Neutrophil (primary cell): Measurements from ENCODE around the gene RAD54L2.
"Not testable (repeated sequence)": the region's sequence is repeated elsewhere in the genome, so short reads cannot be mapped to it uniquely, and the experiment has no call there.

Experiments used
- H3K27ac ChIP-seq: fragments of 200-600 bp; sonication (generic); 2 replicates; pipeline ENCODE4 v1.5.1; 2016; ENCODE audit warnings: mild to moderate bottlenecking, moderate library complexity
- H3K27me3 ChIP-seq: fragments of 200-600 bp; sonication (generic); 2 replicates; pipeline ENCODE4 v1.6.0; 2016; ENCODE audit warnings: mild to moderate bottlenecking
- H3K36me3 ChIP-seq: fragments of 200-600 bp; sonication (generic); 2 replicates; pipeline ENCODE4 v1.5.1; 2017
- H3K4me1 ChIP-seq, 2 experiments: fragments of 200-600 bp in 1 of 2; sonication (generic) in 1 of 2; 1 replicate in 1 of 2; 2 replicates in 1 of 2; pipeline versions ENCODE4 v1.5.1 to v1.6.1; 2013 to 2016; ENCODE audit warnings: low read depth in 1 of 2, low read length in 1 of 2, mild to moderate bottlenecking in 1 of 2, moderate library complexity in 1 of 2; ENCODE audit not compliant: control insufficient read depth in 1 of 2, insufficient read depth in 1 of 2
- H3K4me3 ChIP-seq, 2 experiments: fragments of 200-600 bp in 1 of 2; sonication (generic) in 1 of 2; 1 replicate in 1 of 2; 2 replicates in 1 of 2; pipeline ENCODE4 v1.5.1; 2013 to 2016; ENCODE audit warnings: low read depth in 1 of 2, low read length in 1 of 2, mild to moderate bottlenecking in 1 of 2, moderate library complexity in 1 of 2
- H3K9me3 ChIP-seq: fragments of 200-600 bp; sonication (generic); 2 replicates; pipeline ENCODE4 v1.5.1; 2016
- CTCF ChIP-seq: fragments of 200-600 bp; sonication (generic); IDR thresholded peaks from 2 replicates; pipeline ENCODE4 v1.5.1; 2016; ENCODE audit warnings: antibody characterized with exemption

Gene RAD54L2

DNA sequence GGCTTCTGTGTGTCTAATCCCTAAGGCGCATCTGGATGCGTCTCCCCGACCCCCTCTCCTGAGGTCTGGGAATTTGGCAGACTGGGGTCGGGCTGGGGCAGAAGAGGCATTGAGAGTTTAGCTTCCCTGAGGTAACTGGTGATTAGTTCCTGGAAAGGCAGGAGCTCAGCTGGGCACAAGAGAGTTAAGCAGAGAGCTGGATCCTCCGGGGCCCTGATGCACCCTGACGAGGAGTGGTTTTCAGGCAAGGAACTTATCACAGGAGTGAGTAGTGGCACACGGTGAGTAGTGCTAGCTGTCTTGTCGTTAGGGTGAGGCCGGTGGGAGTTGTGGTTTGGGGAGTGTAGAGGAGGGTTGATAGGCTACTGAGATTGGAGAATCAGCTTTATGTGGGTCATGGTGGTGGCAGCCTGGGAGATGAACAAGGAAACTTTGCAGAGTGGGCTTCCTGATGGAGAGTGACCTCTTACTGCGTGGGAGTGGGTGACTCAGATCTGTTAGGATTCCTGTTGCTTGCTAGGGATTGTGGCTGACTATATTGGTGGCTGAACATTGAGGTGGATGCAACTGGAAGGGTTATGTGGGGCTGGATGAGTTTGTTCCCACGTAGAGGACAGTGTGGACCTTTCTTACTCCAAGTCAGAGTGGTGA, 897 bp downstream of the RAD54L2 start:
- Histone ChIP-seq H3K9me3 (no peaks in the 10 kb centered on the region), H3K27me3 (no peaks in the 10 kb centered on the region), H3K27ac (no peak overlapping the region), H3K4me1 (peaks cover 14 to 15% of the 10 kb centered on the region in 2 experiments), H3K36me3 (peaks cover 11% of the 10 kb centered on the region), H3K4me3 (peak overlapping the region; percentile 69 to 78)
- no peak for TF ChIP-seq CTCF

- Histone ChIP-seq H3K36me3 (peaks cover 19% of the 10 kb centered on the region), H3K4me1 (peaks cover 14 to 15% of the 10 kb centered on the region in 2 experiments)
- not testable (repeated sequence) for H3K4me3 ChIP-seq, H3K27me3 ChIP-seq, H3K9me3 ChIP-seq, H3K27ac ChIP-seq
Observed at GRCh38 chr3:51542596-51542995, 4.1 kb downstream of the RAD54L2 start.

GRCh38 chr3:51544011-51544775, 5.7 kb downstream of the RAD54L2 start:
- TF ChIP-seq CTCF: no peak
- Histone ChIP-seq H3K27me3 (no peaks in the 10 kb centered on the region), H3K9me3 (no peaks in the 10 kb centered on the region), H3K4me3 (no peak overlapping the region), H3K27ac (no peak overlapping the region), H3K4me1 (peaks cover 5 to 6% of the 10 kb centered on the region in 2 experiments), H3K36me3 (peaks cover 31% of the 10 kb centered on the region)

DNA sequence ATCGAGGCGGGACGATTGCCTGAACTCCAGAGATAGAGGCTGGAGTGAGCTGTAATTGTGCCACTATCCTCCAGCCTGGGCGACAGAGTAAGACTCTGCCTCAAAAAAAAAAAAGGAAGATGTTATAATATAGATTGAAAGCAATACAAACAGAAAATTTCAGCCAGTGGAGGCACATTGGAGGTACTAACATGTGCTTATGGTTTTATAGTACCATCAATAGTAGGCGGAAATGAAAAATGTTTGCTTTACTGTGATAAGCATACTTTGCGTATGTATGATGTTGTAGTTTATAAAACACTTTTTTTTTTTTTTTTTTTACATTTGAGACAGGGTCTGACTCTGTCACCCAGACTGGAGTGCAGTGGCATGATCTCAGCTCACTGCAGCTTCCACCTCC, 8.8 kb downstream of the RAD54L2 start:
- Histone ChIP-seq H3K4me3 (no peak overlapping the region), H3K36me3 (peaks cover 47% of the 10 kb centered on the region), H3K4me1 (no peaks in the 10 kb centered on the region), H3K9me3 (no peaks in the 10 kb centered on the region), H3K27me3 (no peaks in the 10 kb centered on the region), H3K27ac (no peak overlapping the region)
- TF ChIP-seq CTCF: no peak

DNA sequence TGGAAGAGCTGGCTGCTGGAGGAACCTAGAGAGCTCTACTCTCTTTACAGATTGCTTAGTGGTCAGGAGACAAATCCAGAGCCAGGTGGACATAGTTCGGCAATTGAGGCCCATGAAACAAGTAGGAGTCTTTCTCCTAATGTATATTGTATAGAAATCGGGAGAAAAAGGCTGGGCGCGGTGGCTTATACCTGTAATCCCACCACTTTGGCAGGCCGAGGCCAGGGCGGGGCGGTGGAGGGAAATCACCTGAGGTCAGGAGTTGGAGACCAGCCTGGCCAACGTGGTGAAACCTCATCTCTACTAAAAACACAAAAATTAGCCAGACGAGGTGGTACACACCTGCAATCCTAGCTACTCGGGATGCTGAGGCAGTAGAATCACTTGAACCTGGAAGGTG, 10.8 kb downstream of the RAD54L2 start:
- Histone ChIP-seq H3K4me3 (no peak overlapping the region), H3K9me3 (no peaks in the 10 kb centered on the region), H3K36me3 (peaks cover 49% of the 10 kb centered on the region), H3K4me1 (no peaks in the 10 kb centered on the region), H3K27ac (no peak overlapping the region), H3K27me3 (no peaks in the 10 kb centered on the region)
- no peak for TF ChIP-seq CTCF

DNA sequence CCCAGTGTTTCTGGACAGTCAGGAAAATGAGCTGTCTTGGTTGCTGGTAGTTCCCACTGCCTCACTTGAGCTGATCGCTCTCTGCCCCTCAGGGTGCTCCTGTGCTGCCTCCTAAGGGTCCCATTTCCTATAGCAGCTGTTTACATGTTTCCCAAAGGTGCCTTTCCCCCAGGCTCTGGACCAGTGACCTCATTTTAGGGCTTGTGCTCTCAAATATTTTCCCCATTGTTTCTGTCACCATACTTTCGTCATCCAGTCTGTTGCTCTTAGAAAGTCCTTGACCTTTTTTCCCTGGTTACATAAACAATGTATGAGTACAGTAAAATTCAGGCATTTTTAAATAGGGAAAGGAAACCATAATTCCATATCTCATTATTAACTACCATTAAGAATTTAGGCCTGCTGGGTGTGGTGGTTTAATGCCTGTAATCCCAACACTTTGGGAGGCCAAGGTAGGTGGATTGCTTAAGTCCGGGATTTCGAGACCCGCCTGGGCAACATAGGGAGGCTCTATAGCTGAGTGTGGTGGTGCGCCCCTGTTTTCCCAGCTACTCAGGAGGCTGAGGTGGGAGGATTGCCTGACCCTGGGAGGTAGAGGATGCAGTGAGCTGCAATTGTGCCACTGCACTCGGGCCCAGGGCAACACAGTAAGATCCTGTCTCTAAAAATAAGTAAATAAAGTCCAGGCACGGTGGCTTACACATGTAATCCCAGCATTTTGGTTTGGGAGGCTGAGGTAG, 11.7 kb downstream of the RAD54L2 start:
- Histone ChIP-seq H3K27ac (no peak overlapping the region), H3K9me3 (no peaks in the 10 kb centered on the region), H3K4me1 (no peaks in the 10 kb centered on the region), H3K4me3 (no peak overlapping the region), H3K27me3 (no peaks in the 10 kb centered on the region), H3K36me3 (peaks cover 40% of the 10 kb centered on the region)
- no peak for TF ChIP-seq CTCF
